Measurements from ENCODE around the gene LARGE2. TPM values are rescaled to one million over a fixed set of nuclear protein-coding genes. Genes with fewer than 3 reads are reported as not detected.

LARGE2 gene
- total RNA-seq, 6 donors from 2014 or later, result 4.3 to 10.6 (median 7.1) TPM

DNA sequence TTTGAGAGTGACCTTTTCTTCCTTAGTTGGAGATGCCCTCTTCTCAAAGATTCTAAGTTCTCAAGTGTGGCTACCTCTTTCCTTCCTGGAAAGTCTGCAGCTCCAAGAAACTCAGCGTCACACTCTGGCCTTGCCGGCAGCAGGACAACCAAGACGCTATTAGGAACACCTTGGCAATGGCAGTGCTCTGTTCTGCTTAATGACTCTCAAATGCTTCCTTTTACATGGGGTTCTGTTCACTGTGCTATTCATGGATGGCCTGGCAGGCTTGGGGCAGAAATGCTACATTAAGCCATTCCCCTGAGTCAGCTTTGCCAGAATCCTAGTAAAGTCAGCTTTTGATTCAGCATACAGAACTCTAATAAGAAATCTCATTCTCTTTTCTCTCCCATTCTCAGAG lies 25.9 kb downstream of the LARGE2 start:
- Histone ChIP-seq H3K4me3 (no peak overlapping the region), H3K9me3 (no peaks in the 10 kb centered on the region), H3K4me1 (no peaks in the 10 kb centered on the region), H3K36me3 (peaks cover 19 to 97% (median 71%) of the 10 kb centered on the region in 4 donors), H3K27me3 (no peaks in the 10 kb centered on the region), H3K27ac (no peak overlapping the region)
- TF ChIP-seq, protein P1, sequence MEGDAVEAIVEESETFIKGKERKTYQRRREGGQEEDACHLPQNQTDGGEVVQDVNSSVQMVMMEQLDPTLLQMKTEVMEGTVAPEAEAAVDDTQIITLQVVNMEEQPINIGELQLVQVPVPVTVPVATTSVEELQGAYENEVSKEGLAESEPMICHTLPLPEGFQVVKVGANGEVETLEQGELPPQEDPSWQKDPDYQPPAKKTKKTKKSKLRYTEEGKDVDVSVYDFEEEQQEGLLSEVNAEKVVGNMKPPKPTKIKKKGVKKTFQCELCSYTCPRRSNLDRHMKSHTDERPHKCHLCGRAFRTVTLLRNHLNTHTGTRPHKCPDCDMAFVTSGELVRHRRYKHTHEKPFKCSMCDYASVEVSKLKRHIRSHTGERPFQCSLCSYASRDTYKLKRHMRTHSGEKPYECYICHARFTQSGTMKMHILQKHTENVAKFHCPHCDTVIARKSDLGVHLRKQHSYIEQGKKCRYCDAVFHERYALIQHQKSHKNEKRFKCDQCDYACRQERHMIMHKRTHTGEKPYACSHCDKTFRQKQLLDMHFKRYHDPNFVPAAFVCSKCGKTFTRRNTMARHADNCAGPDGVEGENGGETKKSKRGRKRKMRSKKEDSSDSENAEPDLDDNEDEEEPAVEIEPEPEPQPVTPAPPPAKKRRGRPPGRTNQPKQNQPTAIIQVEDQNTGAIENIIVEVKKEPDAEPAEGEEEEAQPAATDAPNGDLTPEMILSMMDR (IDR thresholded peaks at IDR 0.05), result no peak
- TF ChIP-seq EP300 (IDR thresholded peaks at IDR 0.05), result no peak
- no peak for TF ChIP-seq POLR2A (IDR thresholded peaks at IDR 0.05)
- TF ChIP-seq POLR2AphosphoS5 (IDR thresholded peaks at IDR 0.05), result no peak
- no peak for DNase-seq
- ATAC-seq (ENCODE audit: low FRiP score in 2 of 2), result no peak
- WGBS, 2 donors, result 95 to 97% methylated on average over 3 of the region's 3 CpGs

DNA sequence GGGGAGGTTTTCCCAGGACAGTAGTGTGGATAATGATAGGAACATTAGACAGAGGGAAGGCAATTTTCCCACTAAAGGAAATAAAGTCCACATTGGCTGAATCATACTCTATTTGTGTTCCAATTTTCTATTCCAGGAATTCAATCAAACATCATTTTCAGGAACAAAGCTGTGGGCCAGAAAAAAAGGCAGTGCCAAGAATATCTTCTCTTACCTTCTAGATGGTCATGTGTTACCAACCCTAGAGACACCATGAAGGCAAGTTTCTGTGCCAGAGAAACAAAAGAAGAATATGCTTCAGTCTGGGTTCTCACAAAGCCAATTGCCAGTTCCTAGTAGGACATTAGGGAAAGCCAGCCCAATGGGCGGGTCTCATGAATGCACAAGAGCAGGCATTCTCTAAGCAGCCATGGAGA lies 27.5 kb downstream of the LARGE2 start:
- peaks cover 19 to 95% (median 61%) of the 10 kb centered on the region in 4 donors for H3K36me3 ChIP-seq
- H3K27me3 ChIP-seq, result no peaks in the 10 kb centered on the region
- no peak overlapping the region for H3K4me3 ChIP-seq
- 100% methylated on average over 1 of the region's 1 CpG for WGBS, 2 donors
- no peaks in the 10 kb centered on the region for H3K9me3 ChIP-seq
- no peak overlapping the region for H3K27ac ChIP-seq
- ATAC-seq (ENCODE audit: low FRiP score in 2 of 2) (peak in 1 of 2 donors; percentile 29), DNase-seq (no peak)
- H3K4me1 ChIP-seq, result no peaks in the 10 kb centered on the region
- TF ChIP-seq POLR2AphosphoS5 (IDR thresholded peaks at IDR 0.05), result no peak
- TF ChIP-seq, protein P1 (IDR thresholded peaks at IDR 0.05), result no peak
- no peak for TF ChIP-seq EP300 (IDR thresholded peaks at IDR 0.05)
- no peak for TF ChIP-seq POLR2A (IDR thresholded peaks at IDR 0.05)

DNA sequence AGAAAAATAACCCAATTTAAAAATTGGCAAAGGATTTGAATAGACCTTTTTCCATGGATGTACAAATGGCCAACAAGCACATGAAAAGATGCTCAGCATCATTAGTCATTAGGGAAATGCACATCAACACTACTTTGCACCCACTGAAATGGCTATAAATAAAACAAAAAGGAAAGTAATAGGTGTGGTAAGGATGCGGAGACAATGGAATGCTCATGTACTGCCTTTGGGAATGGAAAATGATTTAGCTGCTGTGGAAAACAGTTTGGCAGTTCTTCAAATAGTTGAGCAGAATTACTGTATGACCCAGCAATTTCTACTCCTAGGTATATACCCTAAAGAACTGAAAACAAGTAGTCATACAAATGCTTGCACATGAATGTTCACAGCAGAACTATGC lies 37.4 kb downstream of the LARGE2 start:
- H3K9me3 ChIP-seq, result no peaks in the 10 kb centered on the region
- H3K27me3 ChIP-seq, result no peaks in the 10 kb centered on the region
- H3K4me3 ChIP-seq, result no peak overlapping the region
- TF ChIP-seq POLR2AphosphoS5 (IDR thresholded peaks at IDR 0.05) (no peak), EP300 (IDR thresholded peaks at IDR 0.05) (no peak), POLR2A (IDR thresholded peaks at IDR 0.05) (no peak)
- TF ChIP-seq, protein P1 (IDR thresholded peaks at IDR 0.05), result no peak
- ATAC-seq (ENCODE audit: low FRiP score in 2 of 2), result no peak
- no peak for DNase-seq
- 82 to 92% methylated on average over 1 of the region's 1 CpG for WGBS, 2 donors
- peaks cover 0 to 33% (median 0%) of the 10 kb centered on the region in 4 donors for H3K36me3 ChIP-seq
- H3K27ac ChIP-seq, result no peak overlapping the region
- H3K4me1 ChIP-seq, result no peaks in the 10 kb centered on the region

DNA sequence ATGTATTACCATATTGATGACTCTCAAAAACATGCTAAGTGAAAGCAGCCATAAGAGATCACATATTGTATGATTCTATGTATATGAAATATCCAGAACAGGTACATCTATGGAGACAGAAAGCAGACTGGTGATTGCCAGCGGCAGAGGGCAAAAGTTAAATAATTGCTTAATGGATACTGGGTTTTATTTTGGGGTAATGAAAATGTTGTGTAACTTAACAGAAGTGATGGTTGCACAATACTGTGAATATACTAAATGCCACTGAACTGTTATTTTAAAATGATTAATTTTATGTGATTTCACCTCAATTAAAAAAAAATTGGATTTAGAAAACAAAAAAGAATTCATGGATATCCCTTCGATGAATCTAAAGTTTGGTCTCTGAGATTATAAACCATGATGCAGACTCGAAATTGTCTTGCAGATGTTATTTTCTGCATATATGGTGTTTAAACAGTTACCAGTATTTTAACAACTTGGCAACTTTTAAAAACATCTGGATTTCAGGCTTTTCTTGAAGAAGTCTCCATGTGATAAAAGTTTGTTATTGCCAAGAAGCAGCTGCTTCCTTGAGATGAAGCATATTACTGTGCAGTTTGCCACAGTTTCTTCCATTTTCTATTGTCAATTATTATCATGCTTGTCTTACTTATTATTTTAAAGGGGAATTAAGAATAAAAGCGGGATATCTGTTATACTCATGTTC lies 38.1 kb downstream of the LARGE2 start:
- ATAC-seq (ENCODE audit: low FRiP score in 2 of 2), result no peak
- no peak for TF ChIP-seq POLR2A (IDR thresholded peaks at IDR 0.05)
- TF ChIP-seq EP300 (IDR thresholded peaks at IDR 0.05), result no peak
- no peak for TF ChIP-seq POLR2AphosphoS5 (IDR thresholded peaks at IDR 0.05)
- TF ChIP-seq, protein P1 (IDR thresholded peaks at IDR 0.05), result no peak
- no peak overlapping the region for H3K4me3 ChIP-seq
- no peak overlapping the region for H3K27ac ChIP-seq
- no peaks in the 10 kb centered on the region for H3K27me3 ChIP-seq
- no peaks in the 10 kb centered on the region for H3K9me3 ChIP-seq
- no peaks in the 10 kb centered on the region for H3K4me1 ChIP-seq
- DNase-seq, result no peak
- H3K36me3 ChIP-seq, result peaks cover 2 to 34% (median 5%) of the 10 kb centered on the region in 4 donors
- WGBS, 2 donors, result 71 to 74% methylated on average over 4 of the region's 4 CpGs

DNA sequence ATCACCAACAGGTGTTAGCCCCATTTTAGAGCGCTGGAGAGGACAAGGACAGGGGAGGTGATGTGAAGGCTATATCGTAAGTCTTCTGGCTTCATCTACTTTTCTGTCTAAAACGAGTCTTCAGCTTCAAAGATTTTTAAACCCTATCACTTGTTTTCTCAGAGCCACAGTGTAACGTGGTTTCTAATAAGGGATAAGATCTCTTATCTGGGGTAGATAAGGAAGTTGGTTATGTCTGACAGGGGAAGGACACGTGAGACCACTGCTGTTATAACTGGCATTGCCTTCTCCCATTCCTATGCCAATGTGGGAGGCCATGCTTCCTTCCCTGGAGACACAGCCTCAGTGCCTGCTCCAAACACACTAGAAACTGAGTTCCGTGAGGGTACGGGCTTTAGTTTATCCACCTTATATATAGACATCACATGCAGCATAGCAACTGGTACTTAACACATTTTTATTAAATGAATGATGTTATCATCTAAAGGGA lies 39.3 kb downstream of the LARGE2 start:
- H3K4me1 ChIP-seq, result no peaks in the 10 kb centered on the region
- WGBS, 2 donors, result 75% methylated on average over 7 of the region's 7 CpGs
- no peak overlapping the region for H3K4me3 ChIP-seq
- no peak for DNase-seq
- no peak for ATAC-seq (ENCODE audit: low FRiP score in 2 of 2)
- H3K27me3 ChIP-seq, result no peaks in the 10 kb centered on the region
- no peak for TF ChIP-seq EP300 (IDR thresholded peaks at IDR 0.05)
- no peak overlapping the region for H3K27ac ChIP-seq
- H3K9me3 ChIP-seq, result no peaks in the 10 kb centered on the region
- peaks cover 5 to 41% (median 10%) of the 10 kb centered on the region in 4 donors for H3K36me3 ChIP-seq
